Testis (tissue), 3 donors: ENCODE measurements around the gene PPME1. TPM values are rescaled to one million over a fixed set of nuclear protein-coding genes. Genes with fewer than 3 reads are reported as not detected.

Source experiments
- DNase-seq: peaks from one replicate; pipeline ENCODE4 v3.0.0-alpha.2; 2019
- H3K27ac ChIP-seq, 2 donors: fragments of 200-600 bp; sonication (generic); one replicate each; pipeline ENCODE4 v1.5.1; 2019
- H3K27me3 ChIP-seq: fragments of 200-600 bp; sonication (generic); one replicate; pipeline ENCODE4 v1.5.1; 2019
- H3K36me3 ChIP-seq: fragments of 200-600 bp; sonication (generic); one replicate; pipeline ENCODE4 v1.5.1; 2017; ENCODE audit warnings: low read depth; ENCODE audit errors: missing control alignments
- H3K4me1 ChIP-seq: fragments of 200-600 bp; sonication (generic); one replicate; pipeline ENCODE4 v1.5.1; 2019
- H3K4me3 ChIP-seq, 2 donors: fragments of 200-600 bp; sonication (generic); one replicate each; pipeline ENCODE4 v1.5.1; 2017 to 2019
- H3K9me3 ChIP-seq: fragments of 200-600 bp; sonication (generic); one replicate; pipeline ENCODE4 v1.5.1; 2017
- CTCF ChIP-seq, 3 experiments: fragments of 450-650 bp in 2 of 3; fragments of 200-600 bp in 1 of 3; sonication (generic) in 1 of 3; IDR thresholded peaks; one replicate each; pipeline ENCODE4 v1.5.1; 2016 to 2019; ENCODE audit warnings: antibody characterized with exemption in 3 of 3, mild to moderate bottlenecking in 2 of 3, moderate library complexity in 1 of 3
- POLR2A ChIP-seq: fragments of 450-650 bp; IDR thresholded peaks from one replicate; pipeline ENCODE4 v1.6.1; 2017; ENCODE audit warnings: antibody characterized with exemption, mild to moderate bottlenecking, moderate library complexity
- WGBS, 2 donors: methylation state at CpG; one replicate each; pipeline ENCODE4 v1.1.5; 2018; 5-methylcytosine and 5-hydroxymethylcytosine counted together
- intact Hi-C: fragments of 100-400 bp; cut with DNase I; formaldehyde crosslinking; loops from one replicate; pipeline ENCODE4 v1.15.1; 2023; ENCODE audit warnings: low total_unique reads
- polyA plus RNA-seq: library from polyadenylated mRNA; stranded (reverse); fragments of 350-450 nt; fragmentation: Illumina TruSeq; extraction: RNeasy Lipid Tissue Mini Kit (QIAGEN cat#74804); gene quantifications from one replicate; pipeline ENCODE4 v1.2.3, GENCODE V29; 2014; ENCODE audit warnings: low read depth, low replicate concordance; ENCODE audit not compliant: insufficient read depth
- total RNA-seq, 2 donors: library from RNA; depleted of rRNA; stranded (reverse); fragments of >200 nt; gene quantifications; one replicate each; pipeline ENCODE4 v1.2.3, GENCODE V29; 2016

The PPME1 gene
- total and polyA plus RNA-seq, 3 donors from 2014 or later = 67.1 to 90.9 (median 68.9) TPM

GRCh38 chr11:74233683-74234082 lies 62.6 kb downstream of the PPME1 start:
- Histone ChIP-seq H3K36me3 (no peaks in the 10 kb centered on the region), H3K4me3 (no peak overlapping the region), H3K4me1 (no peaks in the 10 kb centered on the region), H3K27ac (no peak overlapping the region), H3K27me3 (no peaks in the 10 kb centered on the region), H3K9me3 (no peaks in the 10 kb centered on the region)
- intact Hi-C loops = no loop called here
- no peak for TF ChIP-seq POLR2A
- 88 to 97% methylated on average over 3 of the region's 3 CpGs for WGBS, 2 donors
- DNase-seq = no peak

- intact Hi-C loops = no loop called here
- no peak for DNase-seq
- Histone ChIP-seq H3K4me1 (no peaks in the 10 kb centered on the region), H3K36me3 (no peaks in the 10 kb centered on the region), H3K4me3 (no peak overlapping the region), H3K27ac (no peak overlapping the region), H3K9me3 (no peaks in the 10 kb centered on the region), H3K27me3 (no peaks in the 10 kb centered on the region)
- 84 to 89% methylated on average over 4 of the region's 4 CpGs for WGBS, 2 donors
- TF ChIP-seq CTCF (IDR thresholded peaks at IDR 0.05) (no peak), POLR2A (no peak)
Observed at GRCh38 chr11:74235121-74235520, 64.0 kb downstream of the PPME1 start.

- TF ChIP-seq POLR2A = no peak
- TF ChIP-seq CTCF (IDR thresholded peaks at IDR 0.05) = no peak
- intact Hi-C loops = no loop called here
- Histone ChIP-seq H3K9me3 (no peaks in the 10 kb centered on the region), H3K4me1 (no peaks in the 10 kb centered on the region), H3K27ac (no peak overlapping the region), H3K27me3 (no peaks in the 10 kb centered on the region), H3K4me3 (no peak overlapping the region), H3K36me3 (no peaks in the 10 kb centered on the region)
- DNase-seq = no peak
- WGBS, 2 donors = 92 to 94% methylated on average over 2 of the region's 2 CpGs
Observed at GRCh38 chr11:74237541-74237940, 66.5 kb downstream of the PPME1 start.

- DNase-seq = no peak
- intact Hi-C loops = no loop called here
- Histone ChIP-seq H3K9me3 (no peaks in the 10 kb centered on the region), H3K27me3 (no peaks in the 10 kb centered on the region), H3K36me3 (no peaks in the 10 kb centered on the region), H3K4me3 (no peak overlapping the region), H3K27ac (no peak overlapping the region), H3K4me1 (no peaks in the 10 kb centered on the region)
- TF ChIP-seq CTCF (IDR thresholded peaks at IDR 0.05) (no peak), POLR2A (no peak)
- WGBS, 2 donors = 30 to 39% methylated on average over 1 of the region's 1 CpG
Observed at GRCh38 chr11:74238243-74238642, 67.2 kb downstream of the PPME1 start.

- DNase-seq = no peak
- H3K36me3 ChIP-seq = no peaks in the 10 kb centered on the region
- intact Hi-C loops = no loop called here
Observed at GRCh38 chr11:74248469-74248868, 77.4 kb downstream of the PPME1 start.

More at GRCh38 chr11:74248469-74248868, 77.4 kb downstream of the PPME1 start:
- no peaks in the 10 kb centered on the region for H3K9me3 ChIP-seq
- no peaks in the 10 kb centered on the region for H3K27me3 ChIP-seq
- 97 to 100% methylated on average over 1 of the region's 1 CpG for WGBS, 2 donors
- H3K27ac ChIP-seq = no peak overlapping the region
- H3K4me3 ChIP-seq = no peak overlapping the region
- no peaks in the 10 kb centered on the region for H3K4me1 ChIP-seq
- TF ChIP-seq POLR2A (no peak), CTCF (IDR thresholded peaks at IDR 0.05) (no peak)
